Motor neuron (in vitro differentiated cells): ENCODE results near the gene MINDY4. TPM values are rescaled to one million over a fixed set of nuclear protein-coding genes. Genes with fewer than 3 reads are reported as not detected.

ENCODE experiments used
- ATAC-seq, 8 experiments: fragments of 200-7000 bp; cut with Tn5 transposase; replicated peaks in 6 of 8; 2 replicates each; pipeline ENCODE4 v1.8.0; 2021; ENCODE audit warnings: mild to moderate bottlenecking in 8 of 8, moderate library complexity in 8 of 8
- H3K27ac ChIP-seq, 2 donors: fragments of 250-450 bp; sonication (Bioruptor Pico); 2 replicates each; pipeline ENCODE4 v1.9.0; 2021; ENCODE audit warnings: antibody characterized with exemption in 2 of 2, mild to moderate bottlenecking in 2 of 2, moderate library complexity in 1 of 2
- H3K4me1 ChIP-seq, 2 donors: fragments of 250-450 bp; sonication (Bioruptor Pico); replicated peaks in 1 of 2; 2 replicates each; pipeline ENCODE4 v1.6.1; 2021; ENCODE audit warnings: antibody characterized with exemption in 2 of 2, mild to moderate bottlenecking in 2 of 2, moderate library complexity in 1 of 2
- H3K4me3 ChIP-seq, 5 donors: fragments of 250-450 bp; sonication (Bioruptor Pico); 2 replicates each; pipeline ENCODE4 v1.9.0; 2021; ENCODE audit warnings: antibody characterized with exemption in 5 of 5, mild to moderate bottlenecking in 5 of 5, moderate library complexity in 4 of 5
- WGBS, 10 experiments: fragments of 450-650 bp; shearing (Covaris generic); methylation state at CpG; one replicate each; pipeline ENCODE4 v1.0.0; 2022; 5-methylcytosine and 5-hydroxymethylcytosine counted together
- in situ Hi-C, 9 experiments: fragments of 400-800 bp; cut with MboI; loops; one replicate each; pipeline ENCODE4 v1.15.0; 2021; ENCODE audit warnings: low sequenced_read_pairs in 9 of 9, low pct_unique_long_range_greater_than_20kb in 2 of 9; ENCODE audit not compliant: unreplicated experiment in 9 of 9
- total RNA-seq, 8 experiments: library from RNA; unstranded; fragments of 300-600 nt; gene quantifications; 2 replicates each; pipeline versions ENCODE4 v1.2.3 to v1.2.4, GENCODE V29; 2022

MINDY4 gene
- total RNA-seq, 8 experiments from 2014 or later: 2.5 to 12.3 (median 4.6) TPM

DNA sequence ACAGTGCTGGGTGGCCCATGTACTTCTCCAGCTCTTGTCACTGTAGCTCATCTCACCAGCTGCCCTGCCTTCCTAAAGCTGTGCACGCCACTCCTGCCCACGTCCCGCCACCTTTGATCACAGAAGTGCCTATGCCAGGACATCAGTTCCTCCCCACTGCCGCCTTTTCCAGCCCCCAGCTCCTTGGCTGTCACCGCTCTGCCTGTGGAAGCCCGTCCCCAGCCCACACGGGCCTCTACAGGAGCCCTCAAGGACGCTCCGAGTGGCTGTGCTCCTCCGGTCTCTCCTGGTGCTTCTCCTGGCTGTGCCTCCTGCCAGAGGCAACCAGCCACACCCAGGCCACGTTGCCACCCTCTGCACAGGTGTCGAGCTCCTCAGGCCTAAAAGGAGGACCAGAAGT, 38.6 kb upstream of the MINDY4 start:
- 60 to 97% (median 89%) methylated on average over 1 to 6 of the region's 12 CpGs; no CpG with 5 or more reads in 6 of the 10 experiments for WGBS, 10 experiments
- in situ Hi-C loops: loop anchor here in 1 of 9 experiments (25.0 kb wide), 1 partner anchor 170 kb away; no protein-coding TSS in a partner anchor
- ATAC-seq: no peak
- H3K27ac ChIP-seq: no peak overlapping the region
- peaks cover 16 to 19% of the 10 kb centered on the region in 2 donors for H3K4me1 ChIP-seq
- no peak overlapping the region for H3K4me3 ChIP-seq

- ATAC-seq: no peak
- WGBS, 10 experiments: 60 to 100% (median 87%) methylated on average over 1 to 3 of the region's 6 CpGs; no CpG with 5 or more reads in 5 of the 10 experiments
- Histone ChIP-seq H3K27ac (no peak overlapping the region), H3K4me3 (no peak overlapping the region), H3K4me1 (peaks cover 15 to 19% of the 10 kb centered on the region in 2 donors)
- in situ Hi-C loops: loop anchor here in 1 of 9 experiments (25.0 kb wide), 1 partner anchor 171 kb away; no protein-coding TSS in a partner anchor
These were observed 38.0 kb upstream of the MINDY4 start for GRCh38 chr7:30733216-30733615.

- in situ Hi-C loops: loop anchor here in 1 of 9 experiments (25.0 kb wide), 1 partner anchor 171 kb away; no protein-coding TSS in a partner anchor
- 50 to 100% (median 85%) methylated on average over 1 to 7 of the region's 11 CpGs; no CpG with 5 or more reads in 4 of the 10 experiments for WGBS, 10 experiments
- peak overlapping the region in 1 of 2 donors; percentile 2 for H3K27ac ChIP-seq
- ATAC-seq: no peak
- peaks cover 15 to 19% of the 10 kb centered on the region in 2 donors for H3K4me1 ChIP-seq
- no peak overlapping the region for H3K4me3 ChIP-seq
These were observed 37.5 kb upstream of the MINDY4 start for GRCh38 chr7:30733691-30734090.

DNA sequence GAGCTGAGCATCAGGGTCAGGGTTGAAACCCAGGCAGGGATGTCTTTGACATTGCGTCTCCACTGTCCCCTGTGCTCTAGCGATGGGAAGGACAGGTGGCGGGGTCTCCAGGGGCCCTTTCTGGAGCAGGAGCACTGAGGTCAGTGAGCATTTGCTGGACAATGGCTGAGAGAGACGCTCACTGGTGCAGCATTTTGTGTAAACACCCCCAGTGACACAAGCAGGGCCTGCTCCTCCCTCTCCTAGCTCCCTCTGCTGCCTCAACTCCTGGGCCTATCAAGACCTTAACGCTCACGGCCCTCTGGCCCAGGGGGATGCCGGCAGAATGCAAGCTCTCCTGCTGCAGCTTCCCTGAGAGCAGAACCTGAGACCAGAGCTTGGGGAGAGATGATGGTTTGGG, 36.7 kb upstream of the MINDY4 start:
- peak in 5 of 8 experiments; percentile 26 to 57 (median 50) for ATAC-seq
- Histone ChIP-seq H3K4me1 (peaks cover 15 to 19% of the 10 kb centered on the region in 2 donors), H3K4me3 (no peak overlapping the region), H3K27ac (peak overlapping the region in 1 of 2 donors; percentile 2)
- 0 to 41% methylated on average over 1 to 6 of the region's 7 CpGs; no CpG with 5 or more reads in 8 of the 10 experiments for WGBS, 10 experiments
- in situ Hi-C loops: loop anchor here in 1 of 9 experiments (25.0 kb wide), 1 partner anchor 172 kb away; no protein-coding TSS in a partner anchor

GRCh38 chr7:30735631-30736030, 35.6 kb upstream of the MINDY4 start:
- WGBS, 10 experiments: 50 to 100% (median 86%) methylated on average over 1 to 3 of the region's 3 CpGs; no CpG with 5 or more reads in 1 of the 10 experiments
- peaks cover 15 to 19% of the 10 kb centered on the region in 2 donors for H3K4me1 ChIP-seq
- H3K27ac ChIP-seq: no peak overlapping the region
- in situ Hi-C loops: loop anchor here in 1 of 9 experiments (25.0 kb wide), 1 partner anchor 173 kb away; no protein-coding TSS in a partner anchor
- no peak overlapping the region for H3K4me3 ChIP-seq
- no peak for ATAC-seq

GRCh38 chr7:30736291-30736690, 34.9 kb upstream of the MINDY4 start:
- Histone ChIP-seq H3K4me1 (peaks cover 14 to 16% of the 10 kb centered on the region in 2 donors), H3K27ac (no peak overlapping the region), H3K4me3 (no peak overlapping the region)
- in situ Hi-C loops: loop anchor here in 1 of 9 experiments (25.0 kb wide), 1 partner anchor 174 kb away; no protein-coding TSS in a partner anchor
- WGBS, 10 experiments: 11 to 100% (median 79%) methylated on average over 1 to 4 of the region's 4 CpGs; no CpG with 5 or more reads in 5 of the 10 experiments
- ATAC-seq: no peak

GRCh38 chr7:30738026-30738915, 32.9 kb upstream of the MINDY4 start:
- no peak overlapping the region for H3K27ac ChIP-seq
- no peak for ATAC-seq
- WGBS, 10 experiments: 17 to 100% (median 80%) methylated on average over 1 to 4 of the region's 6 CpGs; no CpG with 5 or more reads in 1 of the 10 experiments
- in situ Hi-C loops: loop anchor here in 1 of 9 experiments (25.0 kb wide), 1 partner anchor 176 kb away; no protein-coding TSS in a partner anchor
- peaks cover 7 to 9% of the 10 kb centered on the region in 2 donors for H3K4me1 ChIP-seq
- no peak overlapping the region for H3K4me3 ChIP-seq

GRCh38 chr7:30739691-30740090, 31.5 kb upstream of the MINDY4 start:
- no peak overlapping the region for H3K4me3 ChIP-seq
- no peak overlapping the region for H3K27ac ChIP-seq
- H3K4me1 ChIP-seq: peaks cover 0 to 2% of the 10 kb centered on the region in 2 donors
- WGBS, 10 experiments: 100% methylated on average over 1 of the region's 2 CpGs; no CpG with 5 or more reads in 6 of the 10 experiments
- in situ Hi-C loops: loop anchor here in 1 of 9 experiments (25.0 kb wide), 1 partner anchor 177 kb away; no protein-coding TSS in a partner anchor
- no peak for ATAC-seq

DNA sequence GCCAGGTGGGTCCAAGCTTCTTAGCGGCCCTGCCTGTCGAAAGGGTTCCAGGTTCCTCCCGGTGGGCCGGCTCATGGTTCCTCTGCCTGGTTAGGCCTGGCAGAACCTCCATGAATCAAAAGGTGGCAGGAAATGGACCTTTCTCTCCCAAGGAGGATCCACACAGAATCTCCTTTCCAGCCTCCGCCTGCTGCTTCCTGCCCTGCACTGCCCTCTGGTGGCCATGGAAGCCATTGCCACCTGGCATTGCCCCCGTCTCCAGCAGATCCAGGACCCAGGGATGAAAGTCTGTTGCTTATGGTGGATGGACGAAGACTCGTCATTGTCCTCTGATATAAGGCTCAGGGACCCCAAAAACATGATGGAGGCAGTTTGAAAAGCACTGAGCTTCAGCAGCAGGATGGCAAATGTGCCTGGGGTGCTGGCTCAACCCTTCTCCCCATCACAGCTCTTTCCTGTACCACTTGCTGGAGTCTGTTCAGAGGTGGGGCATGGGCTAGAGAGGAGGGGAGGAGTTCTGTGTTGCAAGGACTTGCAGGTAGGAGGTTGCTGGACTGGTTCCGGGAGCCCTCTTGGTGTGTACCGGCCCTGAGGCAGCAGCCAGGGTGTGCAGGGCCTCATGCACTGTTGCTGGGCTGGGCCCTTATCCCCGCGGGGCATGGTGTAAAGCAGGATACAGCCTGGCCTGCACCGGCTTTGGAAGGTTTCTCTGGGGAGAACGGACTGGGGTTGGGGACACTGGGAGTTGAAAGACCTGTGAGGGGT, 30.6 kb upstream of the MINDY4 start:
- Histone ChIP-seq H3K27ac (no peak overlapping the region), H3K4me3 (no peak overlapping the region), H3K4me1 (no peaks in the 10 kb centered on the region)
- in situ Hi-C loops: loop anchor here in 1 of 9 experiments (25.0 kb wide), 1 partner anchor 178 kb away; no protein-coding TSS in a partner anchor
- 0 to 57% (median 18%) methylated on average over 1 to 10 of the region's 14 CpGs; no CpG with 5 or more reads in 3 of the 10 experiments for WGBS, 10 experiments
- peak; percentile 84 to 95 (median 92) for ATAC-seq

DNA sequence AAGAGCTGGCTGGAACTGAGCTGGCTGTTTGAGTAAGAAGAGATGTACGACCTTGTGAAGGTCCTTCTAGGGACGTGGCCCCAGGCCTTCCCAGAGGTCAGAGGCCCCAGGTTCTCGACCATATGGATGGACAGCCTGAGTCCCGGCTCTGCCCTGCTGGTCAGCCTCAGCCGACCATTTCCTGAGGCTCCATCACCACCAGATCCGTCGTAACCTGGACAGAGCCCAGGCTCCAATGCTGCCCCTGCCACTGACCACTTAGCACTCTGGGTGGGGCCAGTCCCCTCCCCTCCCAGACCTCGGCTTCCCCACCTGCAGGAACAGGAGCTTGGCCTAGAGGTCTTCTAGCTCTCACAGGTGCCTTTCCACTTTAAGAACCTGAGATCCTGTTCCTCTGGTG, 29.9 kb upstream of the MINDY4 start:
- Histone ChIP-seq H3K4me1 (no peaks in the 10 kb centered on the region), H3K27ac (no peak overlapping the region), H3K4me3 (no peak overlapping the region)
- in situ Hi-C loops: loop anchor here in 1 of 9 experiments (25.0 kb wide), 1 partner anchor 179 kb away; no protein-coding TSS in a partner anchor
- no peak for ATAC-seq
- 53 to 79% (median 72%) methylated on average over 2 to 8 of the region's 8 CpGs; no CpG with 5 or more reads in 6 of the 10 experiments for WGBS, 10 experiments

- H3K27ac ChIP-seq: no peak overlapping the region
- H3K4me1 ChIP-seq: no peaks in the 10 kb centered on the region
- in situ Hi-C loops: loop anchor here in 1 of 9 experiments (25.0 kb wide), 1 partner anchor 181 kb away; no protein-coding TSS in a partner anchor
- no peak overlapping the region for H3K4me3 ChIP-seq
- ATAC-seq: peak in 4 of 8 experiments; percentile 35 to 79 (median 66)
- 40 to 100% (median 73%) methylated on average over 1 to 7 of the region's 8 CpGs; no CpG with 5 or more reads in 1 of the 10 experiments for WGBS, 10 experiments
These were observed 27.7 kb upstream of the MINDY4 start for GRCh38 chr7:30743371-30744074.

GRCh38 chr7:30744075-30744417, 27.2 kb upstream of the MINDY4 start:
- Histone ChIP-seq H3K4me3 (no peak overlapping the region), H3K4me1 (no peaks in the 10 kb centered on the region), H3K27ac (no peak overlapping the region)
- no peak for ATAC-seq
- in situ Hi-C loops: loop anchor here in 1 of 9 experiments (25.0 kb wide), 1 partner anchor 182 kb away; no protein-coding TSS in a partner anchor
- 0 to 92% (median 65%) methylated on average over 1 to 8 of the region's 12 CpGs; no CpG with 5 or more reads in 2 of the 10 experiments for WGBS, 10 experiments
